ENCODE measurements around the gene KLF13. TPM values are rescaled to one million over a fixed set of nuclear protein-coding genes. Genes with fewer than 3 reads are reported as not detected.

Gene KLF13
- total and polyA plus RNA-seq, 2 donors (not counting 1 experiment from before 2014, with no cell fraction given): 65.5 to 140 TPM

- Histone ChIP-seq H3K27me3 (replicated peaks in 1 of 4; ENCODE audit: control extremely low read depth in 1 of 4, control insufficient read depth in 3 of 4, insufficient read depth in 4 of 4, low read length in 3 of 4) (no peaks in the 10 kb centered on the region), H3K79me2 (ENCODE audit: control insufficient read depth, insufficient read depth, low read length) (peaks cover 88% of the 10 kb centered on the region), H3K36me3 (replicated peaks in 1 of 2; ENCODE audit: control extremely low read depth in 1 of 2, control insufficient read depth in 1 of 2, extremely low read depth in 1 of 2, insufficient read depth in 2 of 2, low read length in 1 of 2) (peaks cover 1 to 62% of the 10 kb centered on the region in 2 experiments), H3K4me2 (replicated peaks; ENCODE audit: low read depth, low read length, poor library complexity, severe bottlenecking) (no peak overlapping the region), H4K20me1 (ENCODE audit: control insufficient read depth, insufficient read depth, low read length, poor library complexity, severe bottlenecking) (peaks cover 99% of the 10 kb centered on the region), H3K9ac (ENCODE audit: low read length) (no peak overlapping the region), H3K4me3 (ENCODE audit: control extremely low read depth in 1 of 5, extremely low read depth in 1 of 5, insufficient read depth in 1 of 5, low read depth in 2 of 5, low read length in 4 of 5) (no peak overlapping the region), H3K27ac (ENCODE audit: low read length in 2 of 2) (no peak overlapping the region), H3K4me1 (ENCODE audit: control insufficient read depth in 2 of 2, insufficient read depth in 2 of 2, low read length in 2 of 2) (peaks cover 30 to 32% of the 10 kb centered on the region in 2 donors), H2AFZ (ENCODE audit: insufficient read depth, low read depth, low read length, poor library complexity, severe bottlenecking) (no peak overlapping the region), H3K9me3 (ENCODE audit: control extremely low read depth in 1 of 3, control insufficient read depth in 2 of 3, insufficient read depth in 1 of 3, low read length in 2 of 3) (peaks cover 0 to 6% (median 6%) of the 10 kb centered on the region in 3 donors)
- H3K4me3 Mint-ChIP-seq: no peak overlapping the region
- ChIA-PET CTCF (interaction anchor here (1.2 to 1.7 kb wide), 4 partner anchors 8 to 158 kb away, joined by 3 to 4 read pairs (median 4); no protein-coding TSS in a partner anchor), POLR2A (no interaction called here)
- ATAC-seq (ENCODE audit: low read depth) (no peak), DNase-seq (no peak)
- no peaks in the 10 kb centered on the region for H3K27me3 Mint-ChIP-seq
- peaks cover 67% of the 10 kb centered on the region for H3K4me1 Mint-ChIP-seq
- 94% methylated on average over 22 of the region's 23 CpGs for WGBS (ENCODE audit: insufficient coverage)
- H3K9me3 Mint-ChIP-seq (ENCODE audit: insufficient read depth): no peaks in the 10 kb centered on the region
- TF ChIP-seq, protein P1, sequence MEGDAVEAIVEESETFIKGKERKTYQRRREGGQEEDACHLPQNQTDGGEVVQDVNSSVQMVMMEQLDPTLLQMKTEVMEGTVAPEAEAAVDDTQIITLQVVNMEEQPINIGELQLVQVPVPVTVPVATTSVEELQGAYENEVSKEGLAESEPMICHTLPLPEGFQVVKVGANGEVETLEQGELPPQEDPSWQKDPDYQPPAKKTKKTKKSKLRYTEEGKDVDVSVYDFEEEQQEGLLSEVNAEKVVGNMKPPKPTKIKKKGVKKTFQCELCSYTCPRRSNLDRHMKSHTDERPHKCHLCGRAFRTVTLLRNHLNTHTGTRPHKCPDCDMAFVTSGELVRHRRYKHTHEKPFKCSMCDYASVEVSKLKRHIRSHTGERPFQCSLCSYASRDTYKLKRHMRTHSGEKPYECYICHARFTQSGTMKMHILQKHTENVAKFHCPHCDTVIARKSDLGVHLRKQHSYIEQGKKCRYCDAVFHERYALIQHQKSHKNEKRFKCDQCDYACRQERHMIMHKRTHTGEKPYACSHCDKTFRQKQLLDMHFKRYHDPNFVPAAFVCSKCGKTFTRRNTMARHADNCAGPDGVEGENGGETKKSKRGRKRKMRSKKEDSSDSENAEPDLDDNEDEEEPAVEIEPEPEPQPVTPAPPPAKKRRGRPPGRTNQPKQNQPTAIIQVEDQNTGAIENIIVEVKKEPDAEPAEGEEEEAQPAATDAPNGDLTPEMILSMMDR (IDR thresholded peaks at IDR 0.05): no peak
- intact Hi-C loops (cut with micrococcal nuclease): no loop called here
- no peak overlapping the region for H3K27ac Mint-ChIP-seq
These were observed 46.6 kb downstream of the KLF13 start for GRCh38 chr15:31373096-31373865.

GRCh38 chr15:31373970-31374369 lies 47.3 kb downstream of the KLF13 start:
- H3K4me1 ChIP-seq (ENCODE audit: control insufficient read depth in 2 of 2, insufficient read depth in 2 of 2, low read length in 2 of 2): peaks cover 32 to 36% of the 10 kb centered on the region in 2 donors
- H3K9me3 Mint-ChIP-seq (ENCODE audit: insufficient read depth): no peaks in the 10 kb centered on the region
- H3K36me3 ChIP-seq (replicated peaks in 1 of 2; ENCODE audit: control extremely low read depth in 1 of 2, control insufficient read depth in 1 of 2, extremely low read depth in 1 of 2, insufficient read depth in 2 of 2, low read length in 1 of 2): peaks cover 1 to 68% of the 10 kb centered on the region in 2 experiments
- peaks cover 68% of the 10 kb centered on the region for H3K4me1 Mint-ChIP-seq
- H3K27me3 Mint-ChIP-seq: no peaks in the 10 kb centered on the region
- H3K27ac ChIP-seq (ENCODE audit: low read length in 2 of 2): no peak overlapping the region
- WGBS (ENCODE audit: insufficient coverage): 96% methylated on average over 9 of the region's 9 CpGs
- peaks cover 0 to 6% (median 6%) of the 10 kb centered on the region in 3 donors for H3K9me3 ChIP-seq (ENCODE audit: control extremely low read depth in 1 of 3, control insufficient read depth in 2 of 3, insufficient read depth in 1 of 3, low read length in 2 of 3)
- POLR2A ChIA-PET: no interaction called here
- no peak overlapping the region for H3K9ac ChIP-seq (ENCODE audit: low read length)
- H3K27me3 ChIP-seq (replicated peaks in 1 of 4; ENCODE audit: control extremely low read depth in 1 of 4, control insufficient read depth in 3 of 4, insufficient read depth in 4 of 4, low read length in 3 of 4): no peaks in the 10 kb centered on the region
- DNase-seq (no peak), ATAC-seq (ENCODE audit: low read depth) (no peak)
- no peak overlapping the region for H3K4me3 Mint-ChIP-seq
- H4K20me1 ChIP-seq (ENCODE audit: control insufficient read depth, insufficient read depth, low read length, poor library complexity, severe bottlenecking): peaks cover 99% of the 10 kb centered on the region
- H2AFZ ChIP-seq (ENCODE audit: insufficient read depth, low read depth, low read length, poor library complexity, severe bottlenecking): no peak overlapping the region
- no peak overlapping the region for H3K4me3 ChIP-seq (ENCODE audit: control extremely low read depth in 1 of 5, extremely low read depth in 1 of 5, insufficient read depth in 1 of 5, low read depth in 2 of 5, low read length in 4 of 5)
- intact Hi-C loops (cut with micrococcal nuclease): no loop called here
- CTCF ChIA-PET: interaction anchor here (1.3 to 1.7 kb wide), 3 partner anchors 9 to 65 kb away, joined by 3 to 4 read pairs (median 3); no protein-coding TSS in a partner anchor
- no peak overlapping the region for H3K4me2 ChIP-seq (replicated peaks; ENCODE audit: low read depth, low read length, poor library complexity, severe bottlenecking)
- H3K27ac Mint-ChIP-seq: no peak overlapping the region
- peaks cover 85% of the 10 kb centered on the region for H3K79me2 ChIP-seq (ENCODE audit: control insufficient read depth, insufficient read depth, low read length)
- TF ChIP-seq EZH2 (IDR thresholded peaks at IDR 0.05; ENCODE audit: borderline replicate concordance, insufficient read depth, low read depth, low read length, poor library complexity, severe bottlenecking): no peak
- TF ChIP-seq, protein P1 (IDR thresholded peaks at IDR 0.05): no peak

All from B cell (primary cell).